B cell (primary cell): ENCODE data around the gene CYTH3. TPM values are rescaled to one million over a fixed set of nuclear protein-coding genes. Genes with fewer than 3 reads are reported as not detected.

Source experiments
- ATAC-seq: fragments of 200-7000 bp; cut with Tn5 transposase; one replicate; pipeline ENCODE4 v1.10.0; 2021; ENCODE audit warnings: low read depth, mild to moderate bottlenecking, moderate number of reproducible peaks, moderate library complexity
- CTCF ChIA-PET: fragments of 350-600 bp; sonication (Branson Sonifier 250); formaldehyde crosslinking; loops from one replicate; lab custom pipeline; 2021; ENCODE audit warnings: antibody characterized with exemption, inconsistent platforms; lab: Charles Lee
- POLR2A ChIA-PET: fragments of 350-600 bp; sonication (Branson Sonifier 250); formaldehyde crosslinking; loops from one replicate; lab custom pipeline; 2021; ENCODE audit warnings: antibody characterized with exemption; lab: Charles Lee
- DNase-seq: peaks from one replicate; pipeline ENCODE4 v3.0.0; 2013
- H2AFZ ChIP-seq: 2 replicates; pipeline ENCODE4 v1.6.1; 2012; ENCODE audit warnings: mild to moderate bottlenecking, low read depth, low read length; ENCODE audit not compliant: insufficient read depth, poor library complexity, severe bottlenecking
- H3K27ac ChIP-seq, 2 donors: 1 replicate in 1 of 2; 2 replicates in 1 of 2; pipeline ENCODE4 v1.5.1; 2012 to 2013; ENCODE audit warnings: low read length in 2 of 2, mild to moderate bottlenecking in 2 of 2, moderate library complexity in 1 of 2
- H3K27me3 ChIP-seq, 4 experiments: fragments of 200-600 bp in 1 of 4; sonication (generic) in 1 of 4; replicated peaks in 1 of 4; 1 replicate in 2 of 4; 2 replicates in 2 of 4; pipeline versions ENCODE4 v1.6.1 to v1.7.0; 2013 to 2016; ENCODE audit warnings: low read length in 3 of 4, mild to moderate bottlenecking in 2 of 4, mixed read lengths in 1 of 4, moderate library complexity in 1 of 4; ENCODE audit not compliant: insufficient read depth in 4 of 4, control insufficient read depth in 3 of 4; ENCODE audit errors: control extremely low read depth in 1 of 4
- H3K36me3 ChIP-seq, 2 experiments: replicated peaks in 1 of 2; 1 replicate in 1 of 2; 2 replicates in 1 of 2; pipeline versions ENCODE4 v1.6.1 to v1.7.1; 2013; ENCODE audit warnings: low read length in 1 of 2; ENCODE audit not compliant: insufficient read depth in 2 of 2, control insufficient read depth in 1 of 2; ENCODE audit errors: control extremely low read depth in 1 of 2, extremely low read depth in 1 of 2
- H3K4me1 ChIP-seq, 2 donors: fragments of 200-600 bp in 1 of 2; sonication (generic) in 1 of 2; 1 replicate in 1 of 2; 2 replicates in 1 of 2; pipeline versions ENCODE4 v1.5.1 to v1.6.1; 2013 to 2017; ENCODE audit warnings: low read length in 2 of 2; ENCODE audit not compliant: control insufficient read depth in 2 of 2, insufficient read depth in 2 of 2
- H3K4me2 ChIP-seq: replicated peaks from 2 replicates; pipeline ENCODE3; 2012; ENCODE audit warnings: mild to moderate bottlenecking, low read depth, low read length; ENCODE audit not compliant: poor library complexity, severe bottlenecking
- H3K4me3 ChIP-seq, 5 experiments: fragments of 200-600 bp in 1 of 5; sonication (generic) in 1 of 5; 1 replicate in 3 of 5; 2 replicates in 2 of 5; pipeline versions ENCODE4 v1.5.1 to v1.7.0; 2011 to 2016; ENCODE audit warnings: low read length in 4 of 5, mild to moderate bottlenecking in 4 of 5, low read depth in 2 of 5, control low read depth in 1 of 5, moderate library complexity in 1 of 5; ENCODE audit not compliant: insufficient read depth in 1 of 5; ENCODE audit errors: control extremely low read depth in 1 of 5, extremely low read depth in 1 of 5
- H3K79me2 ChIP-seq: fragments of 200-600 bp; sonication (generic); one replicate; pipeline ENCODE4 v1.6.0; 2016; ENCODE audit warnings: low read length; ENCODE audit not compliant: control insufficient read depth, insufficient read depth
- H3K9ac ChIP-seq: fragments of 200-600 bp; sonication (generic); 2 replicates; pipeline ENCODE4 v1.6.1; 2017; ENCODE audit warnings: mild to moderate bottlenecking, low read length, moderate library complexity
- H3K9me3 ChIP-seq, 3 donors: one replicate each; pipeline versions ENCODE4 v1.6.1 to v1.7.1; 2013; ENCODE audit warnings: low read length in 2 of 3; ENCODE audit not compliant: control insufficient read depth in 2 of 3, insufficient read depth in 1 of 3; ENCODE audit errors: control extremely low read depth in 1 of 3
- H4K20me1 ChIP-seq: 2 replicates; pipeline ENCODE4 v1.6.0; 2012; ENCODE audit warnings: mild to moderate bottlenecking, low read length; ENCODE audit not compliant: insufficient read depth, control insufficient read depth, poor library complexity, severe bottlenecking
- H3K27ac Mint-ChIP-seq: one replicate; pipeline ENCODE4 v1.8.0; 2021; ENCODE audit warnings: mixed read lengths
- H3K27me3 Mint-ChIP-seq: one replicate; pipeline ENCODE4 v1.8.0; 2021; ENCODE audit warnings: mixed read lengths
- H3K4me1 Mint-ChIP-seq: one replicate; pipeline ENCODE4 v1.8.0; 2021; ENCODE audit warnings: mixed read lengths
- H3K4me3 Mint-ChIP-seq: one replicate; pipeline ENCODE4 v1.8.0; 2021; ENCODE audit warnings: mixed read lengths
- H3K9me3 Mint-ChIP-seq: one replicate; pipeline ENCODE4 v1.8.0; 2022; ENCODE audit warnings: mixed read lengths; ENCODE audit not compliant: insufficient read depth
- EZH2 ChIP-seq: IDR thresholded peaks from 2 replicates; pipeline ENCODE4 v1.6.1; 2012; ENCODE audit warnings: borderline replicate concordance, low read depth, mild to moderate bottlenecking, moderate library complexity, low read length; ENCODE audit not compliant: insufficient read depth, poor library complexity, severe bottlenecking
- WGBS: methylation state at CpG from one replicate; pipeline ENCODE4 v1.1.5; 2013; ENCODE audit warnings: missing lambda C conversion rate; ENCODE audit not compliant: insufficient coverage; 5-methylcytosine and 5-hydroxymethylcytosine counted together
- intact Hi-C: fragments of 100-400 bp; cut with micrococcal nuclease; formaldehyde crosslinking; loops from one replicate; pipeline ENCODE4 v1.10.0; 2022
- polyA plus RNA-seq: library from polyadenylated mRNA; depleted of rRNA; stranded (reverse); fragments of >200 nt; gene quantifications from 2 replicates; pipeline ENCODE4 v1.2.3, GENCODE V29; 2012
- total RNA-seq, 2 donors: library from RNA; stranded (reverse); fragments of 120-200 nt in 1 of 2; gene quantifications; 1 replicate in 1 of 2; 2 replicates in 1 of 2; pipeline versions ENCODE4 v1.2.3 to v1.2.4, GENCODE V29; 2013 to 2022
- TF ChIP-seq, protein P1 (sequence below): fragments of 200-600 bp; IDR thresholded peaks from one replicate; pipeline ENCODE4 v1.8.0; 2022; ENCODE audit warnings: antibody characterized with exemption, mild to moderate bottlenecking

CYTH3 gene
- total and polyA plus RNA-seq, 2 donors (not counting 1 experiment from before 2014, with no cell fraction given): 5.2 to 11.3 TPM

DNA sequence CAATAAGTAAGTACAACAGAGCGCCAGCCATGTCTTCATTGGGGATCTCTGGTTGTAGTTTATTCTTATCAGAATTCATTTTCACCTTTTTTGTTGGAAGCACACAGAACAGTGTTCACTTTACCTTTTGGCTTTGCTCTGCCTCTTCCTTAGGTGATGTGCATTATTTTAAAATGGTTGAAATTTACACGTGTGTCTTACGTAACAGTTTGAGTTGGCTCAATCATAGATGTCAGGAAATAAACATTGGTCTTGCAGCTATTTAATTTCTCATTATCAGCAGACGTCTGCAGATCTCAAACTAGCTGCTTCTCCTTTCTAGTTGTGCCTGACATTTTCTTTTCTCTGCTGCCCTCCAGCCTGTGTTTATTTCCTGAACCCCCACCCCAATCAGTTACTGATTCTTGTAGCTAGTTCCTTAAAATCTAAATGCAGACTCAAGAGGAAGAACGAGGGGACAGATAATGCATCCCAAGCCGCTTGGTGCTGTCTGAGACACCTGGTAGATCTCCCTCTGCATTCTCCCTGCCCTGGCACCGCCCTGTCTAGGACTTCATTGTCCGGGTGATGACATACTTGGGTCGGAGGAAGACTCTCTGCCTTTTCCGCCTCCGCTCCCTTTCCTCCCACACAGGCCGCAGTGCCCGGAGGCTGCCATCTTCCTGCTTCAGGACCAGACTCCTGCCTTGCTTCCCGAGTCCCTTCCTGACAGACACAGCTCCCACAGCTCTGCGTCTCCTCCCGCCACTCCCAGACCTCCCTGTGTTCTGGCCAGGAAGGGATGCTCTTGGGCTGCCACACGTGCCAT is 133.0 kb downstream of the CYTH3 start:
- Histone ChIP-seq H4K20me1 (no peaks in the 10 kb centered on the region), H3K4me1 (no peaks in the 10 kb centered on the region), H3K79me2 (peaks cover 4% of the 10 kb centered on the region), H3K27me3 (no peaks in the 10 kb centered on the region), H3K9me3 (no peaks in the 10 kb centered on the region), H2AFZ (no peak overlapping the region), H3K36me3 (peaks cover 10 to 42% of the 10 kb centered on the region in 2 experiments), H3K4me3 (no peak overlapping the region), H3K9ac (no peak overlapping the region), H3K4me2 (no peak overlapping the region), H3K27ac (no peak overlapping the region)
- H3K27me3 Mint-ChIP-seq: no peaks in the 10 kb centered on the region
- H3K9me3 Mint-ChIP-seq: no peaks in the 10 kb centered on the region
- no peak overlapping the region for H3K4me3 Mint-ChIP-seq
- WGBS: 77% methylated on average over 12 of the region's 17 CpGs
- POLR2A ChIA-PET: no interaction called here
- DNase-seq: no peak
- H3K4me1 Mint-ChIP-seq: no peaks in the 10 kb centered on the region
- H3K27ac Mint-ChIP-seq: no peak overlapping the region
- CTCF ChIA-PET: interaction anchor here (1.0 to 1.2 kb wide), 2 partner anchors 142 to 185 kb away, joined by 3 to 5 read pairs; no protein-coding TSS in a partner anchor
- TF ChIP-seq, protein P1, sequence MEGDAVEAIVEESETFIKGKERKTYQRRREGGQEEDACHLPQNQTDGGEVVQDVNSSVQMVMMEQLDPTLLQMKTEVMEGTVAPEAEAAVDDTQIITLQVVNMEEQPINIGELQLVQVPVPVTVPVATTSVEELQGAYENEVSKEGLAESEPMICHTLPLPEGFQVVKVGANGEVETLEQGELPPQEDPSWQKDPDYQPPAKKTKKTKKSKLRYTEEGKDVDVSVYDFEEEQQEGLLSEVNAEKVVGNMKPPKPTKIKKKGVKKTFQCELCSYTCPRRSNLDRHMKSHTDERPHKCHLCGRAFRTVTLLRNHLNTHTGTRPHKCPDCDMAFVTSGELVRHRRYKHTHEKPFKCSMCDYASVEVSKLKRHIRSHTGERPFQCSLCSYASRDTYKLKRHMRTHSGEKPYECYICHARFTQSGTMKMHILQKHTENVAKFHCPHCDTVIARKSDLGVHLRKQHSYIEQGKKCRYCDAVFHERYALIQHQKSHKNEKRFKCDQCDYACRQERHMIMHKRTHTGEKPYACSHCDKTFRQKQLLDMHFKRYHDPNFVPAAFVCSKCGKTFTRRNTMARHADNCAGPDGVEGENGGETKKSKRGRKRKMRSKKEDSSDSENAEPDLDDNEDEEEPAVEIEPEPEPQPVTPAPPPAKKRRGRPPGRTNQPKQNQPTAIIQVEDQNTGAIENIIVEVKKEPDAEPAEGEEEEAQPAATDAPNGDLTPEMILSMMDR: no peak
- no peak for TF ChIP-seq EZH2
- no peak for ATAC-seq
- intact Hi-C loops: no loop called here

DNA sequence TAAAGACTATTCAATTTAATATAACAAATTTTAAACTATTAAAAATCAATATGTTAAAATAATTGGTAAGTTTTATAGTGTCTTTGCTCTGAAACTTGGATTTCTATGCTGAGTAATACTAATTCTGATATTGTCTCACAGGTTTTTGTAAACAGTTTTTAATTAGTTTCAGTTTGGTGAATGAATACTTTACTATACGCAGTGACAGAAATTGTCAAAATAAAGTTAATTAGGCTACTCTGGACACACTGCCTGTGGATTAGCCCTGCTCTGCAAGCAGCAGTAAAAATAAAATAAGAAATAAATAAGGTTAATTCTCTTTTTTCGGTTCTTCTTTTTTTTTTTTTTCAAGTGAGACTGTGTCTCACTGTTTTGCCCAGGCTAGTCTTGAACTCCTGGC is 135.9 kb downstream of the CYTH3 start:
- H4K20me1 ChIP-seq: no peaks in the 10 kb centered on the region
- no peaks in the 10 kb centered on the region for H3K4me1 Mint-ChIP-seq
- ATAC-seq (no peak), DNase-seq (no peak)
- H2AFZ ChIP-seq: no peak overlapping the region
- POLR2A ChIA-PET: no interaction called here
- no peak overlapping the region for H3K4me3 Mint-ChIP-seq
- intact Hi-C loops: no loop called here
- H3K79me2 ChIP-seq: peaks cover 11% of the 10 kb centered on the region
- H3K27me3 ChIP-seq: no peaks in the 10 kb centered on the region
- no peaks in the 10 kb centered on the region for H3K9me3 Mint-ChIP-seq
- no peak overlapping the region for H3K27ac ChIP-seq
- CTCF ChIA-PET: no interaction called here
- TF ChIP-seq, protein P1: no peak
- TF ChIP-seq EZH2: no peak
- no peak overlapping the region for H3K9ac ChIP-seq
- H3K27me3 Mint-ChIP-seq: no peaks in the 10 kb centered on the region
- H3K9me3 ChIP-seq: no peaks in the 10 kb centered on the region
- H3K4me2 ChIP-seq: no peak overlapping the region
- no peak overlapping the region for H3K4me3 ChIP-seq
- no peak overlapping the region for H3K27ac Mint-ChIP-seq
- no CpG with 5 or more reads among the region's 2 CpGs for WGBS
- H3K36me3 ChIP-seq: peaks cover 3 to 26% of the 10 kb centered on the region in 2 experiments
- no peaks in the 10 kb centered on the region for H3K4me1 ChIP-seq
